ENCODE data around the gene CACNA1B.

Gene CACNA1B

GRCh38 chr9:138033950-138034349 lies 156.4 kb downstream of the CACNA1B start:
- TF ChIP-seq CTCF (IDR thresholded peaks at IDR 0.05; ENCODE audit: borderline replicate concordance, insufficient read depth, low read depth, low read length): no peak

GRCh38 chr9:138037140-138037539 lies 159.6 kb downstream of the CACNA1B start:
- no peak overlapping the region for H3K4me3 ChIP-seq (ENCODE audit: low read depth, low read length)
- no peak for TF ChIP-seq CTCF (IDR thresholded peaks at IDR 0.05; ENCODE audit: borderline replicate concordance, insufficient read depth, low read depth, low read length)

More at GRCh38 chr9:138033950-138034349, 156.4 kb downstream of the CACNA1B start:
- H3K4me3 ChIP-seq (ENCODE audit: low read depth, low read length): no peak overlapping the region

GRCh38 chr9:138038244-138038671 lies 160.7 kb downstream of the CACNA1B start:
- TF ChIP-seq CTCF (IDR thresholded peaks at IDR 0.05; ENCODE audit: borderline replicate concordance, insufficient read depth, low read depth, low read length): no peak
- H3K4me3 ChIP-seq (ENCODE audit: low read depth, low read length): no peak overlapping the region

- H3K4me3 ChIP-seq (ENCODE audit: low read depth, low read length): no peak overlapping the region
- TF ChIP-seq CTCF (IDR thresholded peaks at IDR 0.05; ENCODE audit: borderline replicate concordance, insufficient read depth, low read depth, low read length): no peak
These were observed 163.2 kb downstream of the CACNA1B start for GRCh38 chr9:138040446-138041430.

- TF ChIP-seq CTCF (IDR thresholded peaks at IDR 0.05; ENCODE audit: borderline replicate concordance, insufficient read depth, low read depth, low read length): no peak
- H3K4me3 ChIP-seq (ENCODE audit: low read depth, low read length): no peak overlapping the region
These were observed 164.6 kb downstream of the CACNA1B start for GRCh38 chr9:138042146-138042545.

GRCh38 chr9:138042640-138043039 lies 165.1 kb downstream of the CACNA1B start:
- no peak for TF ChIP-seq CTCF (IDR thresholded peaks at IDR 0.05; ENCODE audit: borderline replicate concordance, insufficient read depth, low read depth, low read length)
- H3K4me3 ChIP-seq (ENCODE audit: low read depth, low read length): no peak overlapping the region

- H3K4me3 ChIP-seq (ENCODE audit: low read depth, low read length): no peak overlapping the region
- TF ChIP-seq CTCF (IDR thresholded peaks at IDR 0.05; ENCODE audit: borderline replicate concordance, insufficient read depth, low read depth, low read length): no peak
These were observed 165.5 kb downstream of the CACNA1B start for GRCh38 chr9:138043061-138043410.
